KOPT-K1 (cell line): Measurements from ENCODE around the gene CAMK4.
"Not testable (repeated sequence)": the region's sequence is repeated elsewhere in the genome, so short reads cannot be mapped to it uniquely, and the experiment has no call there.

Experiments
- H3K27ac ChIP-seq: fragments of 200-600 bp; sonication (generic); 2 replicates; pipeline ENCODE4 v1.5.1; 2016; ENCODE audit warnings: antibody characterized with exemption, mild to moderate bottlenecking, low read depth, low read length; ENCODE audit not compliant: poor library complexity, severe bottlenecking
- H3K36me3 ChIP-seq: fragments of 200-600 bp; sonication (generic); 2 replicates; pipeline ENCODE4 v1.5.1; 2017; ENCODE audit warnings: antibody characterized with exemption, mild to moderate bottlenecking, low read length, moderate library complexity; ENCODE audit not compliant: insufficient read depth
- H3K9me3 ChIP-seq: fragments of 200-600 bp; sonication (generic); 2 replicates; pipeline ENCODE4 v1.5.1; 2017; ENCODE audit warnings: antibody characterized with exemption, low read length, mild to moderate bottlenecking; ENCODE audit not compliant: insufficient read depth, poor library complexity, severe bottlenecking

The CAMK4 gene

DNA sequence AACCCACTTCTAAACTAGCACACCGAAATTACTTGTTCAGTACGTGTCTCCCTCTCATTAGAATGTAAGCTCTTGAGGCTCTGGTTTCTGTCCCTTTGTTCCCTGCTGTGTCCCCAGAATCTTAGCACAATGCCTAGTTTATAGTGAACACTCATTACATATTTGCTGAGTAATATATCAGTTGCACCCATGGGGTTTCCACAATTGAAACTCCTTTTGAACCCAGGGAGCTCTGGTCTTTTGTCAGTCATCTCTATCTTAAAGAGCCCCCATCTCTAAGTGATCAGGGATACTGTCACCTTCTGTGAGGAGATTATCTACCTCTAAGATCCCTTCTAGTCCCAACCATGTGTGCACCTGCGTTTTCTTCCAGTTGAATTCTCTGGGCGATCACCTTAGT is 12.8 kb downstream of the CAMK4 start:
- Histone ChIP-seq H3K36me3 (no peaks in the 10 kb centered on the region; the same call in 1 of the 2 replicates), H3K9me3 (no peaks in the 10 kb centered on the region), H3K27ac (peak overlapping the region; percentile 93)

- H3K36me3 ChIP-seq, result peaks cover under 1% of the 10 kb centered on the region; the same call in 1 of the 2 replicates
- peak overlapping the region; percentile 93 for H3K27ac ChIP-seq
- H3K9me3 ChIP-seq, result no peaks in the 10 kb centered on the region
Observed at GRCh38 chr5:111237470-111237869, 13.3 kb downstream of the CAMK4 start.

- no peaks in the 10 kb centered on the region for H3K9me3 ChIP-seq
- peaks cover 8% of the 10 kb centered on the region; the same call in 1 of the 2 replicates for H3K36me3 ChIP-seq
- H3K27ac ChIP-seq, result peak overlapping the region; percentile 93
Observed at GRCh38 chr5:111238431-111239225, 14.4 kb downstream of the CAMK4 start.

- Histone ChIP-seq H3K9me3 (no peaks in the 10 kb centered on the region), H3K27ac (no peak overlapping the region), H3K36me3 (peaks cover 17% of the 10 kb centered on the region)
Observed at GRCh38 chr5:111241696-111242095, 17.5 kb downstream of the CAMK4 start.

DNA sequence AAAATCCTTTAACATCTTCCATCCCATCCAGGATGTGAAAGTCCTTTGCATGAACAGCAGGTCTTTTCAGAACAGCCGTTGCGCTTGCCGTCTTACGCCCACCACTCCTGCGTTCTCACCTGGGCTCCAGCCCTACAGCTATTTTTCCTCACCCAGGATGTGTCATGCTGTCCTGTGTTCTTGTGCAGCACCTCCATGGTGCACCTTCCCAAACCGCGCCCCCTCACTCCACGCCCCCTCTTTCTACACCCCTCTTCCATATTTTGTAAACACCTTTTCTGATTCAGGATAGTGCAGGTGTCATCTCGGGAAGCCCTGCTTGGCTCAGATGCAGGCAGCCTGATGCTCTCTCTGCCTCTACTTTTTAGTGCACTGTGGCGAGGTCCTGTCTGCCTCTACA is 18.4 kb downstream of the CAMK4 start:
- H3K36me3 ChIP-seq, result peaks cover 18% of the 10 kb centered on the region
- H3K27ac ChIP-seq, result no peak overlapping the region
- no peaks in the 10 kb centered on the region for H3K9me3 ChIP-seq

- Histone ChIP-seq H3K36me3 (peaks cover 18% of the 10 kb centered on the region), H3K9me3 (no peaks in the 10 kb centered on the region), H3K27ac (no peak overlapping the region)
Observed at GRCh38 chr5:111243318-111243717, 19.1 kb downstream of the CAMK4 start.

GRCh38 chr5:111245654-111246053 is 21.5 kb downstream of the CAMK4 start:
- Histone ChIP-seq H3K27ac (no peak overlapping the region), H3K9me3 (no peaks in the 10 kb centered on the region), H3K36me3 (peaks cover 18% of the 10 kb centered on the region)

- Histone ChIP-seq H3K36me3 (peaks cover 18% of the 10 kb centered on the region), H3K9me3 (no peaks in the 10 kb centered on the region), H3K27ac (no peak overlapping the region)
Observed at GRCh38 chr5:111246459-111246858, 22.3 kb downstream of the CAMK4 start.

GRCh38 chr5:111248571-111248970 is 24.4 kb downstream of the CAMK4 start:
- Histone ChIP-seq H3K27ac (no peak overlapping the region), H3K9me3 (no peaks in the 10 kb centered on the region), H3K36me3 (peaks cover 10% of the 10 kb centered on the region; the same call in 1 of the 2 replicates)

- H3K27ac ChIP-seq, result no peak overlapping the region
- H3K36me3 ChIP-seq, result peaks cover 2% of the 10 kb centered on the region; the same call in 1 of the 2 replicates
- peaks cover 5% of the 10 kb centered on the region for H3K9me3 ChIP-seq
Observed at GRCh38 chr5:111251921-111252320, 27.7 kb downstream of the CAMK4 start.

DNA sequence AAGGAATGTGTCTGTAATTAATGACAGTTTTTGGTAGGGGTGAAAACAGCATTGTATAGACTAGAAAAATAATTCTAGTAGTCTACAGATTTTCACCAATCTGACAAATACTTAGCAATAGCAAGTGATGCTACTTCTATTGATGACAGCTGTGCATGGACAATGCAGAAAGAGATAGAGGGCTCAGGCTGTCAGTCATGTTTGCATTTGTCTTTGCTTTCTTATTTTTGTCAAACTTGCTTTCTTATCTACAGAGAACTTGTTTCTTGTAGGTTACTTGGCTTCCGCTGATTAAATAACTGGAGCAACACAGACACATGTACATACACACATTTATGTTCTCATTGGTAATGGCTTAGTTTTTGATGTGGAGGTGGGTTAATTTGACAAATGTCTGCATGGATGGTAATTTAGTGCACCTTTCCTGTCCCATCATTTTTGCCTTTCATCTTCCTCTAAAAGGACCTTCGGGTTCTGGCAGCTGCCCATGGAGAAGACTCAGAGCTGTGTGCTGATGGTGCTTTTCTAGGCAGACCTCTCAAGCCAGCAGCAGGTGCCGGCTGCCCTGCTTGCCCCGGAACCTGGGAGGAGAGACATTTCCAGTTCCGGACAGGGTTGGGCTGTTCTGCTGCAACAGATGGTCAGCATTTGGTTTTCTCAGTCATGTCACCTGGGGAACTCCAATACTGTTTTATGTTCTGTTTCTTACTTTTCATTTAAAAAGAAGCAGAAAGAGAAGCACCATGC is 28.8 kb downstream of the CAMK4 start:
- H3K36me3 ChIP-seq, result peaks cover 7% of the 10 kb centered on the region; the same call in 1 of the 2 replicates
- no peak overlapping the region for H3K27ac ChIP-seq
- H3K9me3 ChIP-seq, result peaks cover 15% of the 10 kb centered on the region

- peaks cover 7% of the 10 kb centered on the region; the same call in 1 of the 2 replicates for H3K36me3 ChIP-seq
- peaks cover 23% of the 10 kb centered on the region for H3K9me3 ChIP-seq
- peak overlapping the region; percentile 26 for H3K27ac ChIP-seq
Observed at GRCh38 chr5:111254613-111255012, 30.4 kb downstream of the CAMK4 start.

DNA sequence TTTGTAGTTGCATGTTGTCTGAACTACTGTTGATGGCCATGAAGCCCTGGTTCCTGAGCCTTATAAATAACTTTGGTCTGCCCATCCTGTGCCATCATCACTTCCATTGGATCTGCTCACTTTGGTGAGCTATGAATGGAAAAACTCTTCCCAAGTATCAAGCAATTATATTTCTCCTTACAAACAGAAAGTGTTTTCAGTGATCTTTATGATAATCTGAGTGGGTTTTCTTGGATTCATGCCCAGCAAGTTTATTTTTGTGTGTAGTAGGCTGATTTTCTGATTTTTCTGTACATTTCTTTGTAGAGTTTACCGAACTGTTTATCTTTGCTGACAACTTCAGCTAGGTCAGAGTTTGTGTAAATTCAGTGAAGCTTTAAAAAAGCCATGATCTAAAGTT is 31.0 kb downstream of the CAMK4 start:
- H3K36me3 ChIP-seq, result peaks cover 7% of the 10 kb centered on the region; the same call in 1 of the 2 replicates
- H3K27ac ChIP-seq, result peak overlapping the region; percentile 26

GRCh38 chr5:111256128-111256527 is 31.9 kb downstream of the CAMK4 start:
- Histone ChIP-seq H3K9me3 (peaks cover 23% of the 10 kb centered on the region), H3K36me3 (peaks cover 7% of the 10 kb centered on the region; the same call in 1 of the 2 replicates), H3K27ac (no peak overlapping the region)

More for the DNA sequence above, 31.0 kb downstream of the CAMK4 start:
- peaks cover 23% of the 10 kb centered on the region for H3K9me3 ChIP-seq

DNA sequence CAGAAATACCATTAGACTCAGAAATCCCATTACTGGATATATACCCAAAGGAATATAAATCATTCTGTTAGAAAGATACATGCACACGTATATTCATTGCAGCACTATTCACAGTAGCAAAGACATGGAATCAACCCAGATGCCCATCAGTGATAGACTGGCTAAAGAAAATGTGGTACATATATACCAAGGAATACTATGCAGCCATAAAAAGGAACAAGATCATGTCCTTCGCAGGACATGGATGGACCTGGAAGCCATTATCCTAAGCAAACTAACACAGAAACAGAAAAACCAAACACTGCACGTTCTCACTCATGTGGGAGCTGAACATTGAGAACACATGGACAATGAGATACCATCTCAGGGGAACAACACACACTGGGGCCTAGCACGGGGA is 33.4 kb downstream of the CAMK4 start:
- H3K36me3 ChIP-seq, H3K27ac ChIP-seq: not testable (repeated sequence)
- H3K9me3 ChIP-seq, result peaks cover 23% of the 10 kb centered on the region
